ENCODE results near the gene SEC11A.
A peak's percentile ranks its signal among the peaks of the same experiment; 100 is the strongest.
"Not testable (repeated sequence)": the region's sequence is repeated elsewhere in the genome, so short reads cannot be mapped to it uniquely, and the experiment has no call there.

SEC11A gene

DNA sequence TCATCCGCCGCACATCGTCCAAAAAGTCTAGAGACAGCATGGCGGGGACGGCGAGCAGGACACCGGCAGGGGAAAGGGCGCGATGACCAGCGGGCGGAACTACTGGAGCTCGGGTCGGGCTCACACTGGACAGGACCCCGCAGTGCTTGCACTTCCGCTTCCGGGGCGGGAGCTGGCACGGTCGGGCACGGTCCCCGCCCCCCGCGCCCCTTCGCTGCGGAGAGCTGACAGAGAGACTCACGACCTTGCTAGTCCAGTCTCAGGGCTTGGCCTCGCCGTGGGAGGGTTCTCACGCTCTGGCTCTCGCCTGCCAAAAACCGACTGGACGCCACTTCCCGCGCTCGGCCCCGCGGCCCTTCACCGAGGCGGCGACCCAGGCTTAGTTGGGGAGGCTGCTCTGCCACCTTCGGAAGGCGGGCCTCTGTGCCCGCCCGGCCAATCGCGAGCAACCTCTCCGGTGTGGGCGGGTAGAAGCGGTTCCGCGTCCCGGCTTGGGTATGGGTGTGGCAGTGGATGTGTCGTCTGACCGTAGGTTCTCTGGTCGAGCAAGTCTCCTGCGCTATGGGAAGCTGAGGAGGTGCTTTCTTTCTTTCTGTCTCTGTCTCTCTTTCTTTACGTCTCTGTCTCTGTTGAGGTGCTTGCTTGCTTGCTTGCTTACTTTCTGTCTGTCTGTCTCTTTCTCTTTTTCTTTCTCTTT is at the start of gene SEC11A:
SEC11A (minus strand) TSS at position 104 of the 697 bp plus-strand sequence; CDS start at position 40, 64 bp downstream.
- DNase-seq (ENCODE audit: low read depth in 2 of 2) = peak; percentile 72 to 80

DNA sequence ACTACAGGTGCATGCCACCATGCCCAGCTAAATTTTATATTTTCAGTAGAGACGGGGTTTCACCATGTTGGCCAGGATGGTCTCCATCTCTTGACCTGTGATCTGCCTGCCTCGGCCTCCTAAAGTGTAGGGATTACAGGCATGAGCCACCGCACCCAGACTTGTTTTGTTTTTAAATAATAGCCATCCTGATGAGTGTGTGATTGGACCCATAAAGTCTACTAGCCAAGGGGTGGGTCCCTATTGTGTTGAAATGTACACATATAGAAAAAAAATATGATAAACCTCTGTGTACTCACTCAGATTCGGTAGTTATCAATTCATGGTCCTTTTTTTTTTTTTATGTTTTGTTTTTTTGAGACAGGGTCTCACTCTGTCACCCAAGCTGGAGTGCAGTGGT is 49.7 kb upstream of the SEC11A start:
- DNase-seq (ENCODE audit: low read depth in 2 of 2) = no peak

DNA sequence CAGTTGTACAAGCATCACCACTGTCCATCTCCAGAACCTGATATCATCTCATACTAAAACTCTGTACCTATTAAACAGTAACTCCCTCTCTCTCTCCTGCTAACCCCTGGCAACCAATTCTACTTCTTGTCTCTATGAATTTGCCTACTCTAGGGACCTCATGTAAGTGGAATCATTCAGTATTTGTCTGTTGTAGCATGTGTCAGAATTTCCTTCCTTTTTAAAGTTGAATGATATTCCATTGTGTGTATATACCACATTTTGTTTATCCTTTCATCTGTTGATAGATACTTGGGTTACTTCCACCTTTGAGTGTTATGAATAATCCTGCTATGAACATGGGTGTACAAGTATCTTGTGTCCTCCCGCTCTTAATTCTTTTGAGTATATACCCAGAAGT is 49.0 kb upstream of the SEC11A start:
- DNase-seq (ENCODE audit: low read depth in 2 of 2) = no peak

DNA sequence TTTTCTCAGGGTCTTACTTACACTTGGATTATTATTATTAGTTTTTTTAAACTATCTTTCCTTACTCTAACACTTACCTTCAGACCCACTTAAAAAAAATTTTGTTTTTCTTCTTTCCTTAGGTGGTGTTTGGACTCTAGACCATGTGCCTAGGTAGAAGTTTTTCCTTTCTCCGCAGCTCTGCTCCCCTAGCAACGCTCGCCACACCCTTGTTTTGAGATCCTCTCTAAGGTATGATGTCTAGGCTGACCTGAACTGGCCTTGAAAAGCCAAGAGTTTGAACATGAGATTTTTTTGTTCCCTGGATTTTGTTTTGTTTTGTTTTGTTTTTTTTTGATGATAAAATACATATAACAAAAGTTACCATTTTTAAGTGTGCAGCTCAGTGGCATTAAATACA is 48.6 kb upstream of the SEC11A start:
- DNase-seq (ENCODE audit: low read depth in 2 of 2) = no peak

DNA sequence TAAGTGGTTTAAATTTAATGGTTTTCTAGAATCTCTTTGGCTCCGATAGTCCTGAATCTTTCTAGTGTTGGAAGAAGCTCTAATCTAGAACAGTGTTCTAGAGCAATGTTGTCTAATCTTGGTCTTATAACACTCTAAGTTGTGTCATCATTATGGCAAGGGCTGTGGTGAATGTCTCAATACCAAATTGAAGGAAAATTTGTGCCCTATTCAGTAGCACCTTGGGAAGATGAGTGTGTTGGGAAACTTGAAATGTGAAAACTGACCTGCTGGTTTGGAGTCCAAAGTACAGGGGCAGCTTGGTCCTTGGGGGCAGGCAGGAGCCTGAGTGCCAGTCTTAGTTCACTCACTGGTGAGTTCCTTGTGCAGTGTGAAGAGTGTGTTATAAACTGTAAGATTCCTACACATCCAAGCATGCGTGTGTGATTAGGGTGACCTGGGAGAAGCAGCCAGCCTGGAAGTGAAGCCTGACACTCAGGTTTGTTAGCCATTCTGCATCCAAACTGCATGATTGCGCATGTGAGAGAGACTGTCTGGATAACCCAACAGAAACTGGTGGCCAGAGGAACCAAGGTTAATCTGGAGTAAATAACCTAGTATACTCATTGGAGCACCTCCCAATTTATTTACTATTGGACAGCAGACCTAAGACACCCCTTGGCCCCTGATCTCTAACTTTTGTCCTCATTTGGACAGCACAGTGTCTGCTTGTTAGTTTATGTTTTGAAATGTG is 47.1 kb upstream of the SEC11A start:
- no peak for DNase-seq (ENCODE audit: low read depth in 2 of 2)

DNA sequence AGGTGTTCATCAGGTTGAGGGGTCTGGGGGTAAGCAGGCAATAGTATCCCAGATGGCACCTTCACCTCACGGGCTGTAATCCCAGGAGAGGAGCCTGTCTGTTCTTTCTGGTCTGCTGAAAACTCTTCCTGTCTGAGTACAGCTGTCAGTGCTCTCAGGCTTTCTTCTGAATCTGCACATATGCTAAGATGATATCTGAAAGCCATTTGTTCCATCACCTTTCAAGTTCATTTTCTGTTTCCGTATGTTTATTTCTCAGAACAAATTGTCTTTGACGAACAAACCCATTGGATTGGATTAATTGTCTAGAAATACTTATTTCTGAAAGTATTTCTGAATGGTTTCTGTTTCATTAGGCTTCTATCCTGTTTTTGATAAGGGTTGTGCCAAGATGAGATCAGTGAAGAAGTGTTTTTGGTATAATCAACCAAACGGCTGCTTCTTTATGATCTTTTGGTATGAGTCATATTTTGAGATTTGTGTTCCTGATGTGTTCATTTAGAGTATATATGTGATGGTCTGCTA is 45.7 kb upstream of the SEC11A start:
- no peak for DNase-seq (ENCODE audit: low read depth in 2 of 2)

DNA sequence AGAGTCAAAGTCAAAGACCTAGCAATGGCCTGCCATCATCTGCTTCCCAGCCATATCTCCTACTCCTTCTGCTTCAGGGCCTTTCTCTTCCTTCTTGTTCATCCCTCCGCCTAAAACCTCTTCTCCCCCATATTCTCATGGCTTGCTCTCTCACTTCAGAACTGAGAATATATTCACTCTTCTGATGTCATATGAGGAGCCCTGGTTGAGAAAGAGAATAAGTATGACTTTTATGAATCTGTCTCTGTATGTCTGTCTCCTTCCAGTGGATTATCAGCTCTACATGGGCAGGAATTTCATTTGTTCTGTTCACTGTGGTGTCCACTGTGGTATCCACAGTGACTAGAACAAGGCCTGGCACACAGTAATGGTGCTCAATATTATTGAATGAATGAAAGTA is 44.3 kb upstream of the SEC11A start:
- DNase-seq (ENCODE audit: low read depth in 2 of 2) = no peak

DNA sequence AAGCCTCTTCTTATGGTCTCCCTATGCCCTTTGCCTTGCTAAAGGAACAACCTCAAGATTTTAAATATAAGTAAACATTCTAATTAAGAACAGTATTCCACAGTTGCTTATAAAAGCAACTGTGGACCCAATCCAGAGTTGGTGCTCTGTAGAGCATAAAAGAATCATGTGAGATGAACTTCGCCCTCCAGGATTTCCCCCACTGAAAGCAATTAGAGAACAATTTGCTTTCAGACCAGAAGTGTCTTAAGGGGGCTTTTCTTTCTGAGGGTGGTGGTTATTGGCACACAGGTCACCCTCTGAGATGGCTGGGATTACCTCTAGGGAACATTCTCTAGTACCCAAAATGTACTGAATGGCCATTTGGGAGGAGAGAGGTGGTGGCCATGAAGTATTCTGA is 43.1 kb upstream of the SEC11A start:
- DNase-seq (ENCODE audit: low read depth in 2 of 2) = no peak

DNA sequence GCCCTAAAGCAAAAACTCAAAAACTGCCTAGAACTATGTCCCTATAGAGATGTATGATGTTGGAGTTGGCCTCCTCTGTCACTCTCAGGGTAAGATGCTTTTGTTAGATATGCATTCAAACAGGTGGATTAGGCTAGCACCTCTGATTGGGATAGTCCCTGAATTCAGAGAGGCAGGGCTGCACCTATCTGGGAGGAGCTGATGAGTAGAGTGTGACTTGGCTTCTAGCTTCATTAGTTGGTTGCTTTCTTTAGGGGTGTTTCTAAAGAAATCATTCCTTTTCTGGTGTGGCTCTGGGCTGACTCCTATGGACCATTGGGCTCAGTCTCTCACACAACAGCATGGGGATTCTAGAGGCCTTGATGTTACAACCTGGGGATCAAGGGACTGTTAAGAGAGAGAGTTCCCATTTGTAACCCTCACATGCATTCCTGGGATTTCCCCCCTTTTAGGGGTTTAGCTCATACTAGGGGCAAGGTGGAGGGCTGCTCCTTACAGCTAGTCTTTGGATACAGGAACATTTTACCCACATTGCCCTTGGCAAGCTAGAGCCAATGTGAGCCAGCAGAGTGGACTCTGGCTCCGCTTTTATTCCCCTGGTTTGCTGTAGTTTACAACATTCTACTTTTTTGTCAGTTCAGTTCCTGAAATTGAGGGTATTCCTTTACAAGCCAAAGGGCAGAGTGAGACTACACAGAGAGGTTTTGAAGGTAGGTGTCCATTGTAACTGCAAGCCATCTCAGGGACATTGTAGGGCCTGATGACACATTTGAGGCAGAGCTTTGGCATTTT is 40.0 kb upstream of the SEC11A start:
- no peak for DNase-seq (ENCODE audit: low read depth in 2 of 2)

DNA sequence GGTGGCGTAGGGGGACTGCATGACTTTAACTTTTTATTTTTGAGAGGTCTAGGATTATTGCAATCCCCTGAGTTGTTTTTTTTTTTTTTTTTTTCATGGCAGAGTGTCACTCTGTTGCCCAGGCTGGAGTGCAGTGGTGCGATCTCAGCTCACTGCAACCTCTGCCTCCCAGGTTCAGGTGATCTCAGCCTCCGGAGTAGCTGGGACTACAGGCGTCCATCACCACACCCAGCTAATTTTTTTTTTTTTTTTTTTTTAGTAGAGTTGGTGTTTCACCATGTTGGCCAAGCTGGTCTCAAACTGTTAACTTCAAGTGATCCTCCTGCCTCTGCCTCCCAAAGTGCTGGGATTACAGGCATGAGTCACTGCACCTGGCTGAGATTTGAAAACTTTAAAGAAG is 39.0 kb upstream of the SEC11A start:
- DNase-seq (ENCODE audit: low read depth in 2 of 2) = not testable (repeated sequence)

DNA sequence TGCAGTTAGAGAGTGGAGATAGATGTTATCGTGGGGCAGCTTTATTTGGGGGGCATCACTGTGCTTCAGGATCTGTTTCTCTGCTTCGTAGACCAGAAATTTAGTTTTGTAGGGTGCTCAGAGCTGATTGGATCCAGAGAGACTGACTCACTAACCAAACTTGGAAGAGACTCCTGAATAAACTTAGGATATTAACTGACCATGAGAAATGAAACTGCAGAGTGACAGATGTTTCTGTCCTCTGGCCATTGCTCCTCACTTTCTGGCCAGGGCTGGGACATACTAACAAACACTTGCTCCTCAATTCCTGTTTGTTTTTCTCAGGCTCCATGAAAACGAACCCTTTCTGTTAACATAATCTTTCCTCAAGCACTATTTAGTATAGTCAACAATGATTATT is 36.8 kb upstream of the SEC11A start:
- no peak for DNase-seq (ENCODE audit: low read depth in 2 of 2)

DNA sequence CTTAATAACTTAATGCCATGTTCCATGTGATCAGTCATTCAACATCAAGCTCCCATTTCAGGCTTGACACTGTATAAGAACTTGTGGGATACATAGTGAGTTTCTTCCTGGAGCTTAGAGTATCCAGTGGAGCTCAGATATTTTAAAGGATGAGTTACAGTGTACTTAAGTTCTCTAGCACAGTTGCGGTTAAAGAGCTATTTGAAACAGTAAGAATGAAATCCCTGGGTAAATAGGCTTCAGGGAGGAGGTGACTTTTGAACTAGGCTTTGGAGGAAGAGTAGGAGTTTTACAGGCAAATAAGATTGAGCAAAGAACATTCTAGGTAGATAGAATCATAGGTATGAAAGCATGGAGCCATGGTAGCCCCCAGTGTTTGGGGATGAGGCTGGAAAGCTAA is 36.3 kb upstream of the SEC11A start:
- DNase-seq (ENCODE audit: low read depth in 2 of 2) = no peak

DNA sequence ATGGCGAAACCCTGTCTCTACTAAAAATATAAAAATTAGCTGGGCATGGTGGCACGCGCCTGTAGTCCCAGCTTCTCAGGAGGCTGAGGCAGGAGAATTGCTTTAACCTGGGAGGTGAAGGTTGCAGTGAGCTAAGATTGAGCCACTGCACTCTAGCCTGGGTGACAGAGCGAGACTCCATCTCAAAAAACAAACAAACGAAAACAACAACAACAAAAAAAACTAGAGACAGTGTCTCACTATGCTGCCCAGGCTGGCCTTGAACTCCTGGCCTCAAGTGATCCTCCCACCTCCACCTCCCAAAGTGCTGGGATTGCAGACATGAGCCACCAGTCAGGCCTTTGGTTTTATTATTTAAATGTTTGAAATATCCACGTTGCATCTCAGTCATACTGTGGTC is 35.8 kb upstream of the SEC11A start:
- not testable (repeated sequence) for DNase-seq (ENCODE audit: low read depth in 2 of 2)

DNA sequence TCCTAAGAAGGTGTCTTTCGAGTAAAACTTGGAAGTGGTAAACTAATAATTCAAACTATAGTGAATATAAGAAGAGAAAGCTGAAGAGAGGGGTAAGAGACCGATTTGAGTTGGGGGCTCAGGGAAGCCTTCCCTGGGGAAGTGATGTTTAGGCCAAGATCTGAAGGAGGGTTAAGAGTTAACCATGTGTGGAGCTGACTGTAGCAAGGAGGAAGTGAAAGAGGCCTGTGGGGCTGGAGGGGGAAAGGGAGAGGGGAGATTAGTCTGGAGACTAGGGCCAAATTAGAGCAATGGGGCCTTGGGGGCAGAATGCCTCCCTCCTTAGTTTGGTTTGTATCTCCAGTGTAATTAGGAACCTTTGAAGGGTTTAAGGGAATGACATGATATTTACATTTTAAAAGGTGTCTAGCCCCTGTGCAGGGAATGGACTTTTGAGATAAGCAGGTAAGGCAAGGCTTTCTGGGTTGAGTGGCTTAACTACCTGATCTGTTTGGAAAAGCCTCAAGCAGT is 34.7 kb upstream of the SEC11A start:
- DNase-seq (ENCODE audit: low read depth in 2 of 2) = no peak

DNA sequence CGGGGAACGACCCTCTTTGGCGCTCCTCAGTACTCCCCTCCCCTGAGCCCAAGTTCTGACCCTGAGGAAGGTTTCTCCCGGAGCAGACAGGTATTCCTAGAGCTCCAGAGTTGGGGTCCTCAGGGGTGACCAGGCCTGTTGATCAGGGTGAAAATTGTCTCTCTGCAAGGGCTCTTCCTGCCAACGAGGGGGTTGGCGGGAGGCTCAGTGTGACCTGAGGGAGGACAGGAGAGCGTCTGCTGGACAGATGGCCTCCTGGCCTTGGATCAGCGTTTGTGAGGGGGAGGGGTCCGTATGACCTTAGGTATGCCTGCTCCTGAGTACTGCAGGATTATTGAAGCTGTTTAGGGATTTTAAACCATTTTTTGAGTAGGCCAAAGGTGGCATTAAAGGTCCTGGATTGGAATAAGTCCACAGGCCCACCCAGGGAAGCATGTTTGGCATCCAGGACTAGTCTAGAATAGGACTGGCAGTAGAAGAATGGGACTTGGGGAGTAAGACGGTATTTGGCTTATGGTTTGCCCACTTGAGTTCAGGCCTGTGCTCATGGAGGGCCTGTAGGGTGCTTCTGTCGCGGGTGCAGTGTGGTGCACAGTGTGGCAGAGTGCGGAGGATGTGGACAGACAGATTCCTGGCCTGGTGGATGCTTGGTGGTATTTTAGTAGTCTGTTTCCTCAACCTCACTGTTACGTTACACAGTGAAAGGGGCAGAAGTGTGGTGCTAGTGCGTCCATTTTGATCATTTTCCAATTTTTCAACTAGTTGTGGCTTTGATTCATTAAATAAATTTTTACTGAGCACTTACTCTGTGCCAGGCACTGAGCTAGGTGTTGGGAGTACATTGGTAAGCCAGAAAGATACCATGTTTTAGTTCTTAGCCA is 33.4 kb upstream of the SEC11A start:
- DNase-seq (ENCODE audit: low read depth in 2 of 2) = no peak

DNA sequence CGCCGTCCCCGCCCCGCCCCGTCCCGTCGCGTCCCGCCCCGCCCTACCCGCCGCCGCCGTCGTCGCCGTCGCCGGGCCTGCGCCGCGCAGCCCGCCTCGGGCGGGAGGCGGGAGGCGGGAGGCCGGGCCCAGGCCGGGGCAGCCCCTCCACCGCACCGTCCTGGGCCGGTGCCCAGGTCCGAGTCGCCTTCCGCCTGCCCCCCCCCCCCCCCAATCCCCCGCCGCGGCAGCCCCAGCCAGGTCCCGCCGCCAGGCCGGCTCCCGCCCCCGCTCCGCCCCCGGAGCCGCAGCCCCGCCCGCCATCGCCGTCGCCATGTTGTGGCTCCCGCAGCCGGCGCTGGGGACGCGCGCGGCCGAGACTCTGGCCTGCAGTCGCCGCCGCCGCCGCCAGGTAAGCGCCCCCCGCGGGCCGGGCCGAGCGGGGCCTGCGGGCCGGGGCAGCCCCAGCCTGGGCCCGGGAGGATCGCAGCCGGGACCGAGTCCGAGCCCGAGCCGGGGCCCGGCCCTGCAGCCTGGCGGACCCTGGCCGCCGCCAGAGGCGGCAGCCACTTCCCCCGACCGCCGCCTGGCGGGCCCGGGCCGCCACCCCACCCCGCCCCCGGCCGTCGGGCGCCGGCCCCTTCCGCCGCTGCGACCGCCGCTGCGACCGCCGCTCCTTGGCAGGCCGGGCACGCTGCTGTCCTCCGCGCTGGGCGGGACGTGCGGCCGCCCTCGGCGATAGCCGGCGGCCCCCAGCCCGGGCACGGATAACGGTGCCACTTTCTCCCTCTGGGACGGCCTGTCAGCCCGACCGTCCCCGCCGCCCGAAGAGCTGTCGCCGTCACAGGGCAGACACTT is 32.6 kb upstream of the SEC11A start, which contains the start of gene ZNF592:
ZNF592 (plus strand) TSS at position 319 of the 837 bp plus-strand sequence. CDS start 34,084 bp downstream, outside the sequence.
- peak; percentile 66 to 70 for DNase-seq (ENCODE audit: low read depth in 2 of 2)

DNA sequence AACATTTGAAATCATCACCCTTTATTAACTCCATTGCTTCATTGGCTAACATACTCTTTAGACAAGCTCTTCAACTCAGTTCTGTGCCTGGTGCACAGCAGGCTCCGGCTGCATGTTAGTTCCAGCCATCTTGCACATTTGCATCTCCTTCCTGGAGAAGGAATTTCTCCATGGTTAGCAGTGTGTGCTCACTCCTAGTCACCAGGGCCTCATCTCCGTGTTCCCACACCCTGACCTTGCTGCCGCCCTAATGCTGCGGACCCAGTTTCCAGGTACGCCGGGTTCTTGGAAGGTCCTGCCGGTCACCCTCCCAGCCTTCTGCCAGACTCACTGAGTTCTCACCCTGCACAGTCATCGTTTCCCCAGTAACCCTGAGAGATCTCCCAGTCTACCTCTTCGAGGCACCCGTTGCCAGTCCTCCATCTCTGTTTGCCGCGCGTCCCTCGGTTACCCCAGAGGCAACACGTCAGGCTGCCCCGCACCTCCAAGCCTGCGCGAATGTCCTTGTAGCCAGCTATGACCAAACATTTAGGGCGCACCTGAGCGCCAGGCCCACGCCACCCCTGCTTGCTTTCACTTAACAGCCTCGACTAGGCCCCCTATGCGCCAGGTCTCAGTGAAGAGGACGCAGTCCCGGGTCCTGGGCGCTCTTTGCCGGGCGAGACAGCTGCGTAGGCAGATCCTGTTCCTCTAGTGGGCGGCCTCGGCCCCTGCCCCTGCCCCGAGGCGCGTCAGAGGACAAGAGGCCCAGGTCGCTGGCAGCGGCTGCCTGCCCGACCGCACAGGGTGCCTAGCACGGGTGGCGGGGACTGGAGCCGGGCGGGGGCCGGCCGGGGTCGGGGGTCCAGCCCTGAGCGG is 31.7 kb upstream of the SEC11A start:
- peak in 1 of 2 donors; percentile 25 for DNase-seq (ENCODE audit: low read depth in 2 of 2)

DNA sequence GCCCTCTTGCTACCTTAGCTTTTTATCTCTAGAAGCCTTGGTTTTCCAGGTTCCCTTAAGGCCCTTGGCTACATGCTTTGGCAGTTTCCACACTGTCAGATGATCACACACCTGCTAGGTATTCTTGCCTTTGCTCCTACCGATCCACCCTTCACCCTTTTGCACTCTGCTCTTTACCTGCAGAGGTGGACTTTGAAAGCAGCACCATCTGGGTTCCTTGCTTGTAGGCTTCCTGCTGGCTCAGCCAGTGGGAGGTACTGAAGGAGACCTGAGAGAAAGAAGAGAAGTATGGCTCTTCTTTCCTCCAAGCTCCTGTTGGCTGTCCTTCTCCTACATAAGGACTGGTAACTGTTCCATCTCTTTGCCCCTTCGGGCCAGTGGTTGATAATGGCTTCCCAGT is 25.2 kb upstream of the SEC11A start:
- no peak for DNase-seq (ENCODE audit: low read depth in 2 of 2)

DNA sequence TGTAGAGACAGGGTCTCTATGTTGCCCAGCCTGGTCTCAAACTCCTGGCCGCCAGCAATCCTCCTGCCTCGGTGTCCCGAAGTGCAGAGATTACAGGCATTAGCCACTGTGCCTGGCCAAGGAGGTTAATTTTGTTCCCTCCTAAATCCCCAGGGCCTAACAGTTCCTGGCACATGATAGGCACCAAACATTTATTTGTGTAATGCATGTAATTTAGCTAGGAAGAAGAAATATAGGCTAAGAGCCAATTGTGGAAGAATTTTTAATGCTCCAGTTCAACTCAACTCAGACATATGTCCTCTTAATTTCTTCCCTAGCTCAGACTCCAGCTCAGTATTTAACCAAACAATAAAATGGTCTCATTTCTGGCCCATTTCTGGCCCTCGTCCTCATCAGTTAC is 24.8 kb upstream of the SEC11A start:
- DNase-seq (ENCODE audit: low read depth in 2 of 2) = no peak
